ENCODE measurements around the gene NOC4L. TPM values are rescaled to one million over a fixed set of nuclear protein-coding genes. Genes with fewer than 3 reads are reported as not detected.

NOC4L gene
- total RNA-seq, result 10 to 100 TPM; 10.4 to 15.4 (median 11.5) TPM

DNA sequence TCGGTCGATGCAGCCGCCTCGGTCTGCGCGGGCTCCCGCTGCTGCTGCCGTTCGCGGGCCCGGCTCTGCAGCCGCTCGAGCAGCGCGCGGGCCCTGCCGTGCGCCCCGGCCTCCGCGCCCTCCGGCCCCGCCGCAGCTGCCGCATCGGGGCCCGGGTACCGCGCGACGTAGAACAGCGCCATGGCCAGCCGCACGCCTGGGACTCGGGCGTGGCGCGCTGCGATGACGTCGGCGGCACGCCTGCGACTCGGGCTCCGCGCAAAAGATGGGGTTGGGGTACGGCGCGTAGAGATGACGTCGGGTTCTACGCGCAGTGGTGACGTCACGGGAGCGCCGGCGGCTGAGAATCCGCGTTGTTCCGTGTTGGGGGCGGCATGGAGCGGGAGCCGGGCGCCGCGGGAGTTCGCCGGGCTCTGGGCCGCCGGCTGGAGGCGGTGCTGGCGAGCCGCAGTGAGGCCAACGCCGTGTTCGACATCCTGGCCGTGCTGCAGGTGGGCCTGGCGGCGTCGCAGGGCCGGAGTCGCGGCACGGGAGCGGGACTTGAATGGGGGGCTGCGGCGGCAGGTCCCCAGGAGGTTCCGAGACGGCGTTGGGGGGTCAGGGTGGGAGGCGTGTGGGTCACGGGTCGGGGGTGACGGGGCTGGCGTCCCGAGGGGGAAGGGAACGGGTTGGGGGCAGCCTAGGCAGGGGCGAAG lies at the start of gene NOC4L, which contains the start of gene DDX51:
TSS of gene NOC4L (plus strand) at position 343 of the 695 bp plus-strand sequence. CDS start at position 375, 32 bp downstream.
TSS of gene DDX51 (minus strand) at position 205 of the 695 bp plus-strand sequence. CDS start at position 182, 23 bp downstream.
- H3K4me1 ChIP-seq, result peaks cover 23 to 53% (median 32%) of the 10 kb centered on the region in 4 donors
- TF ChIP-seq EP300 (IDR thresholded peaks at IDR 0.05) (no peak), POLR2AphosphoS5 (IDR thresholded peaks at IDR 0.05) (peak; percentile 92 to 99), CTCF (IDR thresholded peaks at IDR 0.05) (peak in 1 of 3 experiments; percentile 43)
- H3K36me3 ChIP-seq, result peaks cover 17 to 63% (median 55%) of the 10 kb centered on the region in 4 donors
- intact Hi-C loops (cut with DNase I), result loop anchor here (2.0 to 10.0 kb wide), 3 partner anchors 45 to 351 kb away; partner anchors contain the start of gene FBRSL1
- peak within 1 kb of the TSS; percentile 80 to 99 (median 90) for H3K4me3 ChIP-seq
- no peaks in the 10 kb centered on the region for H3K9me3 ChIP-seq
- WGBS, result 1% methylated on average over 12 of the region's 100 CpGs
- H3K27ac ChIP-seq (replicated peaks in 1 of 4), result peak within 1 kb of the TSS; percentile 85 to 96 (median 90)
- H3K27me3 ChIP-seq, result no peaks in the 10 kb centered on the region
- peak; percentile 99 for DNase-seq (ENCODE audit: extremely low spot score)

GRCh38 chr12:132095520-132096409 lies 48.5 kb upstream of the NOC4L start:
- intact Hi-C loops (cut with DNase I), result no loop called here
- WGBS, result 96% methylated on average over 11 of the region's 11 CpGs

DNA sequence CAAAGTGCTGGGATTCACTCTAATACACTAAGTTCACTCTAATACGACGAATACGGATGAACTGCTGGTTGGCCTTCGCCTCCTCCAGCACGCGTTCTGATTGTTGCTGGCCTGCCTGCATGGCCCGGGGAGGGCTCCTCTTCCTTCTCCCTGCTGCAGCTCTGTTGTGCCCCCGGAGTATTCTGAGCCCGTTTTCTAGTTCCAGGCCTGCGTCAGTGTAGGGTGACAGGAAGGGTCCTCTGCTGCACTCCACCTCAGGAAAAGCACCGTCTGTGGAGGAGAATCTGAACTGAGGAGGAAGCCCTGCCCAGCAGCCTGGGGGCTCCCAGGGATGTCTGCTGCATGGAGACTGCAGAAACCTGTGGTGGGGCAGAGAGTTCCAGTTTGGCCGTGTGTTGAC lies 44.5 kb upstream of the NOC4L start:
- TF ChIP-seq EP300 (IDR thresholded peaks at IDR 0.05) (no peak), CTCF (IDR thresholded peaks at IDR 0.05) (no peak), POLR2AphosphoS5 (IDR thresholded peaks at IDR 0.05) (no peak), POLR2A (IDR thresholded peaks at IDR 0.05; ENCODE audit: low read depth) (no peak)
- Histone ChIP-seq H3K27me3 (no peaks in the 10 kb centered on the region), H3K27ac (replicated peaks in 1 of 4) (no peak overlapping the region), H3K4me1 (no peaks in the 10 kb centered on the region), H3K9me3 (no peaks in the 10 kb centered on the region), H3K4me3 (no peak overlapping the region), H3K36me3 (peaks cover 0 to 33% (median 20%) of the 10 kb centered on the region in 4 donors)
- intact Hi-C loops (cut with DNase I), result no loop called here
- 90% methylated on average over 12 of the region's 12 CpGs for WGBS
- no peak for DNase-seq (ENCODE audit: extremely low spot score)

More at GRCh38 chr12:132095520-132096409, 48.5 kb upstream of the NOC4L start:
- no peak for DNase-seq (ENCODE audit: extremely low spot score)
- Histone ChIP-seq H3K4me3 (no peak overlapping the region), H3K36me3 (peaks cover 0 to 33% (median 24%) of the 10 kb centered on the region in 4 donors), H3K27ac (replicated peaks in 1 of 4) (no peak overlapping the region), H3K27me3 (no peaks in the 10 kb centered on the region), H3K9me3 (no peaks in the 10 kb centered on the region), H3K4me1 (no peaks in the 10 kb centered on the region)
- no peak for TF ChIP-seq POLR2A (IDR thresholded peaks at IDR 0.05; ENCODE audit: low read depth)
- no peak for TF ChIP-seq CTCF (IDR thresholded peaks at IDR 0.05)
- no peak for TF ChIP-seq POLR2AphosphoS5 (IDR thresholded peaks at IDR 0.05)
- no peak for TF ChIP-seq EP300 (IDR thresholded peaks at IDR 0.05)

GRCh38 chr12:132100306-132101065 lies 43.8 kb upstream of the NOC4L start:
- 83% methylated on average over 2 of the region's 13 CpGs for WGBS
- no peak for DNase-seq (ENCODE audit: extremely low spot score)
- TF ChIP-seq EP300 (IDR thresholded peaks at IDR 0.05) (no peak), POLR2A (IDR thresholded peaks at IDR 0.05; ENCODE audit: low read depth) (no peak), CTCF (IDR thresholded peaks at IDR 0.05) (no peak), POLR2AphosphoS5 (IDR thresholded peaks at IDR 0.05) (no peak)

More at GRCh38 chr12:132100306-132101065, 43.8 kb upstream of the NOC4L start:
- H3K4me3 ChIP-seq, result no peak overlapping the region
- peaks cover 0 to 39% (median 26%) of the 10 kb centered on the region in 4 donors for H3K36me3 ChIP-seq
- H3K9me3 ChIP-seq, result no peaks in the 10 kb centered on the region
- H3K27ac ChIP-seq (replicated peaks in 1 of 4), result no peak overlapping the region
- H3K27me3 ChIP-seq, result no peaks in the 10 kb centered on the region
- no peaks in the 10 kb centered on the region for H3K4me1 ChIP-seq
- intact Hi-C loops (cut with DNase I), result no loop called here
